ENCODE data around the gene ZBED1. TPM values are rescaled to one million over a fixed set of nuclear protein-coding genes. Genes with fewer than 3 reads are reported as not detected.

ZBED1 gene
- total and polyA plus RNA-seq, 2 donors from 2014 or later, result 20.6 to 40.7 TPM

DNA sequence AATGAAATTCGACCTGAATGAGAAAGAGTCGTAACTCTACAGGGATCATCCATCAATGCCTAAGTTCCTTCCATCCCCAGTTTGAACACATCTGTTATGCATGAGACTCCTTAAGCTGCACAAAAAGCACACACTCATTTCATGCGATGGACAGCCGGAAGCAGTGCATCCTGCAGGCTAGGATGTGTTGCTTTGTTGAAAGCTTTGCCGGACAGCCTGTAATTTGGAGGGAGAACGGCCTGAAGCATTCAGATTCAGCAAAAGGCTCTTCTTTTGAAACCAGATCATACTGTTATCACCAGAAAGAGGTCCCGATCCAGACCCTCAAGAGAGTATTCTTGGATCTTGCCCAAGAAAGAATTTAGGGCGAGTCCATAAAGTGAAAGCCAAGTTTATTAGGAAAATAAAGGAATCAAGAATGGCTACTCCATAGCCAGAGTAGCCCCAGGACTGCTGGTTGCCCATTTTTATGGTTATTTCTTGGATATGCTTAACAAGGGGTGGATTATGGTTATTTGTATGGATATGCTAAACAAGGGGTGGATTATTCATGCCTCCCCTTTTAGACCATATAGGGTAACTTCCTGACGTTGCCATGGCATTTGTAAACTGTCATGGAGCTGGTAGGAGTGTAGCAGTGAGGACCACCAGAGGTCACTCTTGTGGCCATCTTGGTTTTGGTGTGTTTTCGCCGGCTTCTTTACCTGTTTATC lies 48.1 kb upstream of the ZBED1 start:
- no peak overlapping the region for H3K9ac ChIP-seq (ENCODE audit: low read length in 3 of 3)
- no peak overlapping the region for H3K4me3 ChIP-seq (ENCODE audit: low read length in 3 of 3)
- no peaks in the 10 kb centered on the region for H3K36me3 ChIP-seq (ENCODE audit: control insufficient read depth in 2 of 3, insufficient read depth in 3 of 3, low read length in 3 of 3)
- intact Hi-C loops (cut with DNase I), result no loop called here
- no peaks in the 10 kb centered on the region for H3K9me3 ChIP-seq (ENCODE audit: control insufficient read depth in 2 of 3, insufficient read depth in 1 of 3, low read length in 3 of 3)
- peaks cover 0 to 4% (median 0%) of the 10 kb centered on the region in 3 donors for H3K4me1 ChIP-seq (ENCODE audit: control insufficient read depth in 2 of 3, insufficient read depth in 2 of 3, low read depth in 1 of 3, low read length in 3 of 3)
- H3K27me3 ChIP-seq (ENCODE audit: control insufficient read depth, insufficient read depth, low read length), result no peaks in the 10 kb centered on the region
- DNase-seq, result peak in 3 of 5 donors; percentile 14 to 72 (median 61)
- TF ChIP-seq, protein P1, sequence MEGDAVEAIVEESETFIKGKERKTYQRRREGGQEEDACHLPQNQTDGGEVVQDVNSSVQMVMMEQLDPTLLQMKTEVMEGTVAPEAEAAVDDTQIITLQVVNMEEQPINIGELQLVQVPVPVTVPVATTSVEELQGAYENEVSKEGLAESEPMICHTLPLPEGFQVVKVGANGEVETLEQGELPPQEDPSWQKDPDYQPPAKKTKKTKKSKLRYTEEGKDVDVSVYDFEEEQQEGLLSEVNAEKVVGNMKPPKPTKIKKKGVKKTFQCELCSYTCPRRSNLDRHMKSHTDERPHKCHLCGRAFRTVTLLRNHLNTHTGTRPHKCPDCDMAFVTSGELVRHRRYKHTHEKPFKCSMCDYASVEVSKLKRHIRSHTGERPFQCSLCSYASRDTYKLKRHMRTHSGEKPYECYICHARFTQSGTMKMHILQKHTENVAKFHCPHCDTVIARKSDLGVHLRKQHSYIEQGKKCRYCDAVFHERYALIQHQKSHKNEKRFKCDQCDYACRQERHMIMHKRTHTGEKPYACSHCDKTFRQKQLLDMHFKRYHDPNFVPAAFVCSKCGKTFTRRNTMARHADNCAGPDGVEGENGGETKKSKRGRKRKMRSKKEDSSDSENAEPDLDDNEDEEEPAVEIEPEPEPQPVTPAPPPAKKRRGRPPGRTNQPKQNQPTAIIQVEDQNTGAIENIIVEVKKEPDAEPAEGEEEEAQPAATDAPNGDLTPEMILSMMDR (IDR thresholded peaks at IDR 0.05; ENCODE audit: borderline replicate concordance, extremely low read depth, insufficient read depth), result no peak
- no peak overlapping the region for H3K27ac ChIP-seq (ENCODE audit: low read depth in 2 of 2, low read length in 2 of 2)
- FAIRE-seq, result no peak

DNA sequence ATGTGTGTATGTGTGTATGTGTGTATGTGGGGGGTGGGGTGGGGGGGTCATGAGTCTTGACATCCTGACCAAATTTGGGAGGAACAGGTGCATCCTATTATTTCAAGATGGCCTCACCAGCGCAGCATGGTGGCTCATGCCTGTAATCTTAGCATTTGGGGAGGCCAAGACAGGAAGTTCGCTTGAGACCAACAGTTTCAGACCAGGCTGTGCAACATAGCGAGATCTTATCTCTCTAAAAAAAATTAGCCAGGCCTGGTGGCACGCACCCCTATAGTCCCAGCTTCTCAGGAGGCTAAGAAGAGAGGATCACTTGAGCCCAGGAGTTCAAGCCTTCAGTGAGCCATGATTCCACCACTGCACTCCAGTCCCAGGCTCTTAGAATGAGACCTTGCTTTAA lies 47.0 kb upstream of the ZBED1 start:
- no peak for FAIRE-seq
- no peaks in the 10 kb centered on the region for H3K9me3 ChIP-seq (ENCODE audit: control insufficient read depth in 2 of 3, insufficient read depth in 1 of 3, low read length in 3 of 3)
- intact Hi-C loops (cut with DNase I), result no loop called here
- H3K36me3 ChIP-seq (ENCODE audit: control insufficient read depth in 2 of 3, insufficient read depth in 3 of 3, low read length in 3 of 3), result no peaks in the 10 kb centered on the region
- no peak for DNase-seq
- no peak overlapping the region for H3K4me3 ChIP-seq (ENCODE audit: low read length in 3 of 3)
- TF ChIP-seq, protein P1 (IDR thresholded peaks at IDR 0.05; ENCODE audit: borderline replicate concordance, extremely low read depth, insufficient read depth), result no peak
- no peak overlapping the region for H3K27ac ChIP-seq (ENCODE audit: low read depth in 2 of 2, low read length in 2 of 2)
- H3K9ac ChIP-seq (ENCODE audit: low read length in 3 of 3), result no peak overlapping the region
- no peaks in the 10 kb centered on the region for H3K27me3 ChIP-seq (ENCODE audit: control insufficient read depth, insufficient read depth, low read length)
- peaks cover 0 to 4% (median 0%) of the 10 kb centered on the region in 3 donors for H3K4me1 ChIP-seq (ENCODE audit: control insufficient read depth in 2 of 3, insufficient read depth in 2 of 3, low read depth in 1 of 3, low read length in 3 of 3)

DNA sequence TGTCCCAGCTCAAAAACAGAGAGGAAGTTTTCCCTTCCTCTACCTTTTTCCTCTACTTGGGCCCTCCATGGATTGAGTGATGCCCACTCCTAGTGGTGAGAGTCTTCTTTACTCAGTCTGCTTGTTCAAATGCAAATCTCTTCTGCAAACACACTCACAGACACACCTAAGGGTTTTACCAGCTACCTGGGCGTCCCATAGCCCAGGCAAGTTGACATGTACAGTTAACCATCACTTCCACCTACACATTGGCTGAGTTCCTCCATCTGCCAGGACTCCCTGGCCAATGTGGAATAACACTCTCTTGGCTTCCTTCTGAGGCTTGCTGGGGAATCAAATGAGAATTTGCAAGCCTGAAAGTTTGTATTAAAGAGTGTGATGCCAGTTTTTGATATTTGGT lies 45.7 kb upstream of the ZBED1 start:
- H3K27me3 ChIP-seq (ENCODE audit: control insufficient read depth, insufficient read depth, low read length), result no peaks in the 10 kb centered on the region
- TF ChIP-seq, protein P1 (IDR thresholded peaks at IDR 0.05; ENCODE audit: borderline replicate concordance, extremely low read depth, insufficient read depth), result no peak
- no peaks in the 10 kb centered on the region for H3K9me3 ChIP-seq (ENCODE audit: control insufficient read depth in 2 of 3, insufficient read depth in 1 of 3, low read length in 3 of 3)
- H3K27ac ChIP-seq (ENCODE audit: low read depth in 2 of 2, low read length in 2 of 2), result no peak overlapping the region
- no peak overlapping the region for H3K4me3 ChIP-seq (ENCODE audit: low read length in 3 of 3)
- intact Hi-C loops (cut with DNase I), result no loop called here
- H3K36me3 ChIP-seq (ENCODE audit: control insufficient read depth in 2 of 3, insufficient read depth in 3 of 3, low read length in 3 of 3), result no peaks in the 10 kb centered on the region
- H3K9ac ChIP-seq (ENCODE audit: low read length in 3 of 3), result no peak overlapping the region
- no peak for DNase-seq
- FAIRE-seq, result no peak
- peaks cover 0 to 4% (median 0%) of the 10 kb centered on the region in 3 donors for H3K4me1 ChIP-seq (ENCODE audit: control insufficient read depth in 2 of 3, insufficient read depth in 2 of 3, low read depth in 1 of 3, low read length in 3 of 3)
